Measurements from ENCODE around the gene MCEMP1.

- TF ChIP-seq EZH2 (IDR thresholded peaks at IDR 0.05; ENCODE audit: borderline replicate concordance, low read depth, low read length, poor library complexity, severe bottlenecking): no peak
- TF ChIP-seq CTCF (conservative IDR thresholded peaks at IDR 0.05; ENCODE audit: low read depth, low read length): no peak
Observed at GRCh38 chr19:7627166-7627565, 49.7 kb upstream of the MCEMP1 start.

Measured in A673 (cell line).